AG09309 (cell line): ENCODE measurements around the gene COL2A1.

ENCODE experiments used
- DNase-seq: peaks from one replicate; pipeline ENCODE4 v3.0.0-alpha.2; 2010; ENCODE audit warnings: low read depth
- H3K4me3 ChIP-seq: 2 replicates; pipeline ENCODE4 v1.5.1; 2011; ENCODE audit warnings: mild to moderate bottlenecking, low read depth, low read length, moderate library complexity; ENCODE audit not compliant: control insufficient read depth
- TF ChIP-seq, protein P1 (sequence below): IDR thresholded peaks from 2 replicates; pipeline ENCODE4 v1.5.1; 2011; ENCODE audit warnings: mild to moderate bottlenecking, low read depth, low read length, inconsistent platforms; ENCODE audit not compliant: insufficient read depth, control insufficient read depth; ENCODE audit errors: missing control alignments

The COL2A1 gene

DNA sequence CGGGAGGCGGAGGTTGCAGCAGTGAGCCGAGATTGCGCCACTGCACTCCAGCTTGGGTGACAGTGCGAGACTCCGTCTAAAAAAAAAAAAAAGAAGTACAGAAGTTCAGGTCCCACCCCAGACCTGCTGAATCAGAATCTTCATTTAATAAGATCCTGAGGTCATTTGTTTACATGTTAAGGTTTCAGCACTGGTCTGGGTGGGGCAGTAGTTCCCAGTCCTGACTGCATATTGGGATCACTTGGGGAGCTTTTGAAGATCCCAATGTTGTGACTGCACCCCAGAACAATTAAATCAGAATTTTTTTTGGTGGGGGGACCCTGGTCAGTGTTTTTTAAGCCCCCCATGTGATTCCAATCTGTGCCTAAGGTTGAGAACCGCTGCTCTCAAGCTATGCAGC, 11.7 kb upstream of the COL2A1 start:
- DNase-seq = no peak
- no peak overlapping the region for H3K4me3 ChIP-seq
- TF ChIP-seq, protein P1, sequence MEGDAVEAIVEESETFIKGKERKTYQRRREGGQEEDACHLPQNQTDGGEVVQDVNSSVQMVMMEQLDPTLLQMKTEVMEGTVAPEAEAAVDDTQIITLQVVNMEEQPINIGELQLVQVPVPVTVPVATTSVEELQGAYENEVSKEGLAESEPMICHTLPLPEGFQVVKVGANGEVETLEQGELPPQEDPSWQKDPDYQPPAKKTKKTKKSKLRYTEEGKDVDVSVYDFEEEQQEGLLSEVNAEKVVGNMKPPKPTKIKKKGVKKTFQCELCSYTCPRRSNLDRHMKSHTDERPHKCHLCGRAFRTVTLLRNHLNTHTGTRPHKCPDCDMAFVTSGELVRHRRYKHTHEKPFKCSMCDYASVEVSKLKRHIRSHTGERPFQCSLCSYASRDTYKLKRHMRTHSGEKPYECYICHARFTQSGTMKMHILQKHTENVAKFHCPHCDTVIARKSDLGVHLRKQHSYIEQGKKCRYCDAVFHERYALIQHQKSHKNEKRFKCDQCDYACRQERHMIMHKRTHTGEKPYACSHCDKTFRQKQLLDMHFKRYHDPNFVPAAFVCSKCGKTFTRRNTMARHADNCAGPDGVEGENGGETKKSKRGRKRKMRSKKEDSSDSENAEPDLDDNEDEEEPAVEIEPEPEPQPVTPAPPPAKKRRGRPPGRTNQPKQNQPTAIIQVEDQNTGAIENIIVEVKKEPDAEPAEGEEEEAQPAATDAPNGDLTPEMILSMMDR = no peak

GRCh38 chr12:48015129-48015528, 10.9 kb upstream of the COL2A1 start:
- no peak overlapping the region for H3K4me3 ChIP-seq
- no peak for DNase-seq
- TF ChIP-seq, protein P1 = no peak

- no peak overlapping the region for H3K4me3 ChIP-seq
- TF ChIP-seq, protein P1 = no peak
- no peak for DNase-seq
Measured at GRCh38 chr12:48013287-48013686, 9.0 kb upstream of the COL2A1 start.

DNA sequence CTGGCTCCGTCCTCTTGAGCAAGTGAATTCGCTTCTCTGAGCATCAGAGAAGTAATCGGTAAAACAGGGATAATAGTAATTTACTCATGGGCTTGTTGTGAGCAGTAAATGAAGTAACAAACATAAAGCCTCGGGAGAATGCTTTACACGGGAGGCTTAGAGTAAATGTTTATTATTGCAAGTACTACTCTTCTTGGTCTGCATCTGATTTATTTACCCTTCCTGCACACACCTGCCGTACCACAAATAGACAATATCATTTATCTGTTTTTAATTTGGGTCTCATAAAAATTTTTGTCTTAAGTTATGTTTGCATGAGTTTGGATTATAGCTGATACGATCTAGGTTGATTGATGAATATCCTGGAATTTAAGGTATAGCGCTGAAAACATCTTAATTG, 7.8 kb upstream of the COL2A1 start:
- DNase-seq = no peak
- TF ChIP-seq, protein P1 = no peak
- H3K4me3 ChIP-seq = no peak overlapping the region

GRCh38 chr12:48010366-48010970, 6.2 kb upstream of the COL2A1 start:
- no peak overlapping the region for H3K4me3 ChIP-seq
- TF ChIP-seq, protein P1 = no peak
- DNase-seq = no peak

DNA sequence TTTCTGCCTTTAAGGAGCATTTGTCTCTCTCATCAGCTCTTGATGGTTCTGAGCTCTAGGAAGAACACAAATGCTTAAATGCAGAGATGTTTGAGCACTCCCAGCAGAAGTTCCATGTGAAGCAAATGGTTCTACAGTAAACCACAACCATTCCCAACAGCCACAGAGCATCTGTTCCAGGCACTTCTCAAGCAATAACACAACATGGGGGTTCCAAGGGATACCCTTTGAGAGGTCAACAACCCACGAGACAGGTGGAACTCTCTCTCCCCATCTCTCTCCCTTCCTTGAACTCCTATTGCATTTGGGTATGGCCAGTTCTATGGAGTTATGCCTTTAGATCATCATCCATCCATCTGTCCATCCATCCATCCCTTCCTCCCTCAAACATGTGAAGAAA, 5.2 kb upstream of the COL2A1 start:
- TF ChIP-seq, protein P1 = no peak
- no peak overlapping the region for H3K4me3 ChIP-seq
- no peak for DNase-seq

- TF ChIP-seq, protein P1 = no peak
- H3K4me3 ChIP-seq = no peak overlapping the region
- no peak for DNase-seq
Measured at GRCh38 chr12:48008950-48009349, 4.7 kb upstream of the COL2A1 start.
